OCI-LY3 (cell line): ENCODE measurements around the gene GALNS.

Experiments
- CTCF ChIP-seq: fragments of 200-600, 300-600 bp; sonication (generic); IDR thresholded peaks from 2 replicates; pipeline ENCODE4 v1.5.1; 2014; ENCODE audit warnings: antibody characterized with exemption, low read length, low read depth
- EZH2phosphoT487 ChIP-seq: fragments of 200-600 bp; shearing (Covaris generic); IDR thresholded peaks from 2 replicates; pipeline ENCODE4 v1.6.1; 2018; ENCODE audit warnings: antibody characterized with exemption, mixed run types, low read depth

GRCh38 chr16:88871730-88872416 lies 15.1 kb upstream of the GALNS start:
- TF ChIP-seq CTCF (no peak), EZH2phosphoT487 (no peak)
